GM12891 (cell line): ENCODE data around the gene USP9X.

Experiments
- POLR2A ChIP-seq: IDR thresholded peaks from 2 replicates; pipeline ENCODE4 v1.6.1; 2011; ENCODE audit warnings: low read depth, low read length, control low read depth
- POLR2AphosphoS5 ChIP-seq: IDR thresholded peaks from 2 replicates; pipeline ENCODE4 v1.6.1; 2011; ENCODE audit warnings: low read depth, low read length, control low read depth
- TAF1 ChIP-seq: IDR thresholded peaks from 2 replicates; pipeline ENCODE4 v1.6.1; 2011; ENCODE audit warnings: low read depth, low read length, control low read depth

DNA sequence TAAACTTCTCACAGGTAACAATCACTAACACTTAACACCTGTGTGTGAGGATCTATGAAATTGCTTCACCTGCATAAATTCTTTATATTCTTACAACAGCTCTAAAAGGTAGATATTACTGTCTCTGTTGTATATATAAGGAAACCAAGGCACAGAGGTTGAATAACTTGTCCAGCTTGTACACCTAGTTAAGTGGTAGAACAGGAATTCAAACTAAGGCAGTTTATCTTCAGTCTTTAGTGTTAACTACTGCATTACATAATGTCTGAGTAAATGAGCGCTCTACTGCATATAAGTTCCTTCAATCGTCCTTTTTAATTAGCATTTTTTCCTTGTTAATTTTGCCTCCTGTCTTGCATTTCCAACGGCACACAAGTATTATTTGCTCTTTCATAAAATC, 15.0 kb downstream of the USP9X start:
- no peak for TF ChIP-seq POLR2AphosphoS5
- no peak for TF ChIP-seq TAF1
- TF ChIP-seq POLR2A: no peak
